HepG2 (cell line): ENCODE measurements around the gene DNPEP. TPM values are rescaled to one million over a fixed set of nuclear protein-coding genes. Genes with fewer than 3 reads are reported as not detected.

ENCODE experiments used
- AKAP8 ChIP-seq: sonication (generic); formaldehyde crosslinking; IDR thresholded peaks from 2 replicates; pipeline ENCODE4 v1.5.1; 2020; ENCODE audit warnings: mild to moderate bottlenecking, missing genetic modification reagents
- ASH2L ChIP-seq: fragments of 300-600, 200-600 bp; sonication (generic); IDR thresholded peaks from 2 replicates; pipeline ENCODE4 v1.7.0; 2017; ENCODE audit warnings: low read depth, mild to moderate bottlenecking, moderate library complexity, mixed read lengths, low read length; ENCODE audit not compliant: insufficient read length
- GTF3A ChIP-seq: sonication (generic); formaldehyde crosslinking; conservative IDR thresholded peaks from 2 replicates; pipeline ENCODE4 v1.4.0; 2020; ENCODE audit warnings: mild to moderate bottlenecking, missing genetic modification reagents
- HIVEP1 ChIP-seq: sonication (generic); formaldehyde crosslinking; IDR thresholded peaks from 2 replicates; pipeline ENCODE4 v1.4.0; 2020; ENCODE audit warnings: mild to moderate bottlenecking, missing genetic modification reagents
- JARID2 ChIP-seq: sonication (generic); formaldehyde crosslinking; IDR thresholded peaks from 2 replicates; pipeline ENCODE4 v1.8.1; 2023; ENCODE audit warnings: missing genetic modification reagents, inconsistent platforms; ENCODE audit not compliant: insufficient replicate concordance
- MXD4 ChIP-seq: IDR thresholded peaks from 2 replicates; pipeline ENCODE4 v1.6.1; 2016; ENCODE audit warnings: mild to moderate bottlenecking, missing biosample characterization, missing genetic modification reagents
- NCOA1 ChIP-seq: sonication (generic); formaldehyde crosslinking; IDR thresholded peaks from 2 replicates; pipeline ENCODE4 v1.9.0; 2021; ENCODE audit warnings: missing genetic modification reagents
- PPARG ChIP-seq: conservative IDR thresholded peaks from 2 replicates; pipeline ENCODE4 v1.6.1; 2016; ENCODE audit warnings: missing biosample characterization, missing genetic modification reagents
- SP2 ChIP-seq: sonication (generic); formaldehyde crosslinking; IDR thresholded peaks from 2 replicates; pipeline ENCODE4 v1.5.1; 2020; ENCODE audit warnings: mild to moderate bottlenecking, missing genetic modification reagents
- TBX2 ChIP-seq: sonication (generic); formaldehyde crosslinking; IDR thresholded peaks from 2 replicates; pipeline ENCODE4 v1.5.0; 2020; ENCODE audit warnings: missing genetic modification reagents, mild to moderate bottlenecking, borderline replicate concordance
- ZFP90 ChIP-seq: sonication (generic); formaldehyde crosslinking; IDR thresholded peaks from 2 replicates; pipeline ENCODE4 v1.8.0; 2022; ENCODE audit warnings: missing genetic modification reagents, mild to moderate bottlenecking, inconsistent platforms, borderline replicate concordance
- ZNF101 ChIP-seq: sonication (generic); formaldehyde crosslinking; IDR thresholded peaks from 2 replicates; pipeline ENCODE4 v1.4.0; 2020; ENCODE audit warnings: mild to moderate bottlenecking, low read depth, missing genetic modification reagents, borderline replicate concordance
- ZNF136 ChIP-seq: sonication (generic); formaldehyde crosslinking; IDR thresholded peaks from 2 replicates; pipeline ENCODE4 v1.8.1; 2022; ENCODE audit warnings: low read depth, mild to moderate bottlenecking, moderate library complexity, missing genetic modification reagents
- ZNF335 ChIP-seq: sonication (generic); formaldehyde crosslinking; IDR thresholded peaks from 2 replicates; pipeline ENCODE4 v1.4.0; 2020; ENCODE audit warnings: missing genetic modification reagents
- ZNF605 ChIP-seq: sonication (generic); formaldehyde crosslinking; IDR thresholded peaks from 2 replicates; pipeline ENCODE4 v1.8.0; 2022; ENCODE audit warnings: mild to moderate bottlenecking, missing genetic modification reagents
- polyA plus RNA-seq, 8 experiments: library from polyadenylated mRNA; depleted of rRNA in 3 of 8; stranded (reverse) in 7 of 8; unstranded in 1 of 8; fragments of >200 nt; fragmentation: Illumina TruSeq in 4 of 8; extraction: Trizol in 4 of 8; gene quantifications; 2 replicates each; pipeline versions ENCODE4 v1.2.1 to v1.2.3, GENCODE V29; 2011 to 2016; ENCODE audit warnings: low read depth in 4 of 8, missing spikeins in 1 of 8, mixed read lengths in 1 of 8; ENCODE audit not compliant: insufficient read depth in 1 of 8
- total RNA-seq, 5 experiments: library from RNA; depleted of rRNA; stranded (reverse); fragments of >200 nt; fragmentation: Illumina TruSeq; extraction: Trizol; gene quantifications; 2 replicates each; pipeline ENCODE4 v1.2.3, GENCODE V29; 2016; ENCODE audit warnings: low read depth in 1 of 5
- TF ChIP-seq, protein P1 (sequence below): sonication (generic); formaldehyde crosslinking; IDR thresholded peaks from 2 replicates; pipeline ENCODE4; 2020; ENCODE audit warnings: missing genetic modification reagents, mild to moderate bottlenecking, borderline replicate concordance
- TF ChIP-seq, protein P2 (sequence below): sonication (generic); formaldehyde crosslinking; IDR thresholded peaks from 2 replicates; pipeline ENCODE4 v1.8.0; 2022; ENCODE audit warnings: mild to moderate bottlenecking, missing genetic modification reagents, moderate library complexity
- TF ChIP-seq, protein P3 (sequence below): sonication (generic); formaldehyde crosslinking; IDR thresholded peaks from 2 replicates; pipeline ENCODE4 v1.4.0; 2020; ENCODE audit warnings: missing genetic modification reagents
- TF ChIP-seq, protein P4 (sequence below): sonication (generic); formaldehyde crosslinking; IDR thresholded peaks from 2 replicates; pipeline ENCODE4 v1.4.0; 2020; ENCODE audit warnings: missing genetic modification reagents
- TF ChIP-seq, protein P5 (sequence below): sonication (generic); formaldehyde crosslinking; IDR thresholded peaks from 2 replicates; pipeline ENCODE4 v1.4.0; 2020; ENCODE audit warnings: mild to moderate bottlenecking, low read depth, missing genetic modification reagents

The DNPEP gene
- total and polyA plus RNA-seq, 2 of the 13 experiments (the other 11 are each of a cell fraction or from before 2014, with no cell fraction given) = 104 to 109 TPM

DNA sequence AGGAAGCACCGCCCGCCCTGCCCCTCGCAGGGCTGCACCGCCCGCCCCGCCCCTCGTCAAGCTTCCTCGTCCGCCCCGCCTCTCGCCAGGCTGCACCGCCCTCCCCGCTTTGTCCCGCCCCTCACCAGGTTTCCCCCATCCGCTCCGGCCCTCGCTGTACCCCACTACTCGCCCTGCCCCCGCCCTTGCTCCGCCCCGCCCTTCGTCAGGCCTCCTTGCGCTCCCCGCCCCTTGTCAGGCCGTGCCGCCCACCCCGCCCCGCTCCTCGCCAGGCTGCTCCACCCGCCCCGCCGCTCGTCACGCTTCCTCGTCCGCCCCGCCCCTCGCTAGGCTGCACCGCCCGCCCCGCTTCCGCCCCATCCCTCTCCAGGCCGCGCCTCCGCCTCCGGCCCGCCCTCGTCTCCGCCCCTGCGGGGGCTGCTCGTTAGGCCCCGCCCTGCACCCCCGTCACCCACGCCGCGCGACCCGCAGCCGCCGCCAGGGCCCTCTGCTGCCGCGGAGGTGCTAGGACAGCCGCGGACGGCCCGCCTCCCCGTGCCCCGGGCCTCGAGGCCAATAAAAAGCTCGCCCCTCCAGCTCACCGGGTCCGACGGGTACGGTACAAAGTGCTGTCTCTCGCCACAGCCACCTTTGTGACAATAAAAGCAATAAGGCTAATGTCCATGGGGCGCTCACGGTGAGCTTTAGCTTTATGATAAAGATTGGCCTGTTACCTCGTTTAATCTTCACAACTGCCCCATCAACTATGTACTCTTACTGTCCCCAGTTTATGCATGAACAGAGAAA, 602 bp upstream of the DNPEP start (continued):
- TF ChIP-seq AKAP8 (CRISPR knock-in tag) = no peak
- peak; percentile 66 for TF ChIP-seq PPARG (CRISPR knock-in tag)
- no peak for TF ChIP-seq HIVEP1
- no peak for TF ChIP-seq NCOA1 (CRISPR knock-in tag)
- TF ChIP-seq ZNF101 (CRISPR knock-in tag) = no peak
- TF ChIP-seq ZNF136 (CRISPR knock-in tag) = 0 out of 2 replicates have a peak, but pooled peaks have one; percentile 32
- TF ChIP-seq, protein P1, sequence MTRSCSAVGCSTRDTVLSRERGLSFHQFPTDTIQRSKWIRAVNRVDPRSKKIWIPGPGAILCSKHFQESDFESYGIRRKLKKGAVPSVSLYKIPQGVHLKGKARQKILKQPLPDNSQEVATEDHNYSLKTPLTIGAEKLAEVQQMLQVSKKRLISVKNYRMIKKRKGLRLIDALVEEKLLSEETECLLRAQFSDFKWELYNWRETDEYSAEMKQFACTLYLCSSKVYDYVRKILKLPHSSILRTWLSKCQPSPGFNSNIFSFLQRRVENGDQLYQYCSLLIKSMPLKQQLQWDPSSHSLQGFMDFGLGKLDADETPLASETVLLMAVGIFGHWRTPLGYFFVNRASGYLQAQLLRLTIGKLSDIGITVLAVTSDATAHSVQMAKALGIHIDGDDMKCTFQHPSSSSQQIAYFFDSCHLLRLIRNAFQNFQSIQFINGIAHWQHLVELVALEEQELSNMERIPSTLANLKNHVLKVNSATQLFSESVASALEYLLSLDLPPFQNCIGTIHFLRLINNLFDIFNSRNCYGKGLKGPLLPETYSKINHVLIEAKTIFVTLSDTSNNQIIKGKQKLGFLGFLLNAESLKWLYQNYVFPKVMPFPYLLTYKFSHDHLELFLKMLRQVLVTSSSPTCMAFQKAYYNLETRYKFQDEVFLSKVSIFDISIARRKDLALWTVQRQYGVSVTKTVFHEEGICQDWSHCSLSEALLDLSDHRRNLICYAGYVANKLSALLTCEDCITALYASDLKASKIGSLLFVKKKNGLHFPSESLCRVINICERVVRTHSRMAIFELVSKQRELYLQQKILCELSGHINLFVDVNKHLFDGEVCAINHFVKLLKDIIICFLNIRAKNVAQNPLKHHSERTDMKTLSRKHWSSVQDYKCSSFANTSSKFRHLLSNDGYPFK = no peak
- peak; percentile 65 for TF ChIP-seq ZNF605 (CRISPR knock-in tag)
- TF ChIP-seq, protein P2, sequence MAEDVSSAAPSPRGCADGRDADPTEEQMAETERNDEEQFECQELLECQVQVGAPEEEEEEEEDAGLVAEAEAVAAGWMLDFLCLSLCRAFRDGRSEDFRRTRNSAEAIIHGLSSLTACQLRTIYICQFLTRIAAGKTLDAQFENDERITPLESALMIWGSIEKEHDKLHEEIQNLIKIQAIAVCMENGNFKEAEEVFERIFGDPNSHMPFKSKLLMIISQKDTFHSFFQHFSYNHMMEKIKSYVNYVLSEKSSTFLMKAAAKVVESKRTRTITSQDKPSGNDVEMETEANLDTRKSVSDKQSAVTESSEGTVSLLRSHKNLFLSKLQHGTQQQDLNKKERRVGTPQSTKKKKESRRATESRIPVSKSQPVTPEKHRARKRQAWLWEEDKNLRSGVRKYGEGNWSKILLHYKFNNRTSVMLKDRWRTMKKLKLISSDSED (CRISPR knock-in tag) = no peak
- TF ChIP-seq, protein P3, sequence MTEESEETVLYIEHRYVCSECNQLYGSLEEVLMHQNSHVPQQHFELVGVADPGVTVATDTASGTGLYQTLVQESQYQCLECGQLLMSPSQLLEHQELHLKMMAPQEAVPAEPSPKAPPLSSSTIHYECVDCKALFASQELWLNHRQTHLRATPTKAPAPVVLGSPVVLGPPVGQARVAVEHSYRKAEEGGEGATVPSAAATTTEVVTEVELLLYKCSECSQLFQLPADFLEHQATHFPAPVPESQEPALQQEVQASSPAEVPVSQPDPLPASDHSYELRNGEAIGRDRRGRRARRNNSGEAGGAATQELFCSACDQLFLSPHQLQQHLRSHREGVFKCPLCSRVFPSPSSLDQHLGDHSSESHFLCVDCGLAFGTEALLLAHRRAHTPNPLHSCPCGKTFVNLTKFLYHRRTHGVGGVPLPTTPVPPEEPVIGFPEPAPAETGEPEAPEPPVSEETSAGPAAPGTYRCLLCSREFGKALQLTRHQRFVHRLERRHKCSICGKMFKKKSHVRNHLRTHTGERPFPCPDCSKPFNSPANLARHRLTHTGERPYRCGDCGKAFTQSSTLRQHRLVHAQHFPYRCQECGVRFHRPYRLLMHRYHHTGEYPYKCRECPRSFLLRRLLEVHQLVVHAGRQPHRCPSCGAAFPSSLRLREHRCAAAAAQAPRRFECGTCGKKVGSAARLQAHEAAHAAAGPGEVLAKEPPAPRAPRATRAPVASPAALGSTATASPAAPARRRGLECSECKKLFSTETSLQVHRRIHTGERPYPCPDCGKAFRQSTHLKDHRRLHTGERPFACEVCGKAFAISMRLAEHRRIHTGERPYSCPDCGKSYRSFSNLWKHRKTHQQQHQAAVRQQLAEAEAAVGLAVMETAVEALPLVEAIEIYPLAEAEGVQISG (CRISPR knock-in tag) = peak; percentile 98
- TF ChIP-seq MXD4 (CRISPR knock-in tag) = 0 out of 2 replicates have a peak, but pooled peaks have one; percentile 24
- TF ChIP-seq, protein P4, sequence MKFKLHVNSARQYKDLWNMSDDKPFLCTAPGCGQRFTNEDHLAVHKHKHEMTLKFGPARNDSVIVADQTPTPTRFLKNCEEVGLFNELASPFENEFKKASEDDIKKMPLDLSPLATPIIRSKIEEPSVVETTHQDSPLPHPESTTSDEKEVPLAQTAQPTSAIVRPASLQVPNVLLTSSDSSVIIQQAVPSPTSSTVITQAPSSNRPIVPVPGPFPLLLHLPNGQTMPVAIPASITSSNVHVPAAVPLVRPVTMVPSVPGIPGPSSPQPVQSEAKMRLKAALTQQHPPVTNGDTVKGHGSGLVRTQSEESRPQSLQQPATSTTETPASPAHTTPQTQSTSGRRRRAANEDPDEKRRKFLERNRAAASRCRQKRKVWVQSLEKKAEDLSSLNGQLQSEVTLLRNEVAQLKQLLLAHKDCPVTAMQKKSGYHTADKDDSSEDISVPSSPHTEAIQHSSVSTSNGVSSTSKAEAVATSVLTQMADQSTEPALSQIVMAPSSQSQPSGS (CRISPR knock-in tag) = no peak
- peak; percentile 91 for TF ChIP-seq ASH2L
- peak; percentile 41; the same call in 1 of the 2 replicates for TF ChIP-seq TBX2 (CRISPR knock-in tag)
- TF ChIP-seq JARID2 (CRISPR knock-in tag) = no peak
- TF ChIP-seq, protein P5, sequence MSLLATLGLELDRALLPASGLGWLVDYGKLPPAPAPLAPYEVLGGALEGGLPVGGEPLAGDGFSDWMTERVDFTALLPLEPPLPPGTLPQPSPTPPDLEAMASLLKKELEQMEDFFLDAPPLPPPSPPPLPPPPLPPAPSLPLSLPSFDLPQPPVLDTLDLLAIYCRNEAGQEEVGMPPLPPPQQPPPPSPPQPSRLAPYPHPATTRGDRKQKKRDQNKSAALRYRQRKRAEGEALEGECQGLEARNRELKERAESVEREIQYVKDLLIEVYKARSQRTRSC (CRISPR knock-in tag) = no peak
- TF ChIP-seq ZNF335 (CRISPR knock-in tag) = no peak
- peak; percentile 66; the same call in 1 of the 2 replicates for TF ChIP-seq ZFP90 (CRISPR knock-in tag)
- TF ChIP-seq GTF3A (CRISPR knock-in tag) = no peak
- TF ChIP-seq SP2 (CRISPR knock-in tag) = no peak
